HepG2 (cell line): Measurements from ENCODE around the gene ITGAE. TPM values are rescaled to one million over a fixed set of nuclear protein-coding genes. Genes with fewer than 3 reads are reported as not detected.

ENCODE experiments used
- AGO2 ChIP-seq: fragments of 200-400 bp; formaldehyde crosslinking; optimal IDR thresholded peaks from 2 replicates; pipeline ENCODE3; 2017; ENCODE audit warnings: mild to moderate bottlenecking, low read depth, low read length, moderate library complexity
- ARNT2 ChIP-seq: sonication (generic); formaldehyde crosslinking; IDR thresholded peaks from 2 replicates; pipeline ENCODE4 v1.8.0; 2022; ENCODE audit warnings: mild to moderate bottlenecking, low read depth, missing genetic modification reagents, moderate library complexity
- ATM ChIP-seq: fragments of 450-650 bp; IDR thresholded peaks from 2 replicates; pipeline ENCODE4 v1.7.1; 2017; ENCODE audit warnings: mild to moderate bottlenecking, borderline replicate concordance
- BCL3 ChIP-seq: sonication (generic); formaldehyde crosslinking; IDR thresholded peaks from 2 replicates; pipeline ENCODE4 v1.5.1; 2020; ENCODE audit warnings: mild to moderate bottlenecking, missing genetic modification reagents, moderate library complexity
- ESRRA ChIP-seq: sonication (generic); formaldehyde crosslinking; IDR thresholded peaks from 2 replicates; pipeline ENCODE4 v1.5.1; 2020; ENCODE audit warnings: mild to moderate bottlenecking, low read depth, missing genetic modification reagents
- FOXP4 ChIP-seq: sonication (generic); formaldehyde crosslinking; IDR thresholded peaks from 2 replicates; pipeline ENCODE4 v1.4.0; 2020; ENCODE audit warnings: missing genetic modification reagents
- GMEB2 ChIP-seq: IDR thresholded peaks from 2 replicates; pipeline ENCODE4 v1.6.1; 2016; ENCODE audit warnings: missing biosample characterization, missing genetic modification reagents, low read depth
- KDM5B ChIP-seq: sonication (generic); formaldehyde crosslinking; IDR thresholded peaks from 2 replicates; pipeline ENCODE4 v1.4.0; 2020; ENCODE audit warnings: missing genetic modification reagents, mild to moderate bottlenecking, borderline replicate concordance
- MAFG ChIP-seq: sonication (generic); formaldehyde crosslinking; IDR thresholded peaks from 2 replicates; pipeline ENCODE4 v1.5.1; 2020; ENCODE audit warnings: mild to moderate bottlenecking, missing genetic modification reagents
- PITX1 ChIP-seq: sonication (generic); formaldehyde crosslinking; IDR thresholded peaks from 2 replicates; pipeline ENCODE4 v1.5.1; 2020; ENCODE audit warnings: mild to moderate bottlenecking, missing genetic modification reagents
- POLR2A ChIP-seq, 2 experiments: IDR thresholded peaks; 2 replicates each; pipeline ENCODE4 v1.6.1; 2011; ENCODE audit warnings: low read depth in 2 of 2, low read length in 2 of 2, mild to moderate bottlenecking in 1 of 2, moderate library complexity in 1 of 2; ENCODE audit not compliant: insufficient read depth in 1 of 2
- TMF1 ChIP-seq: sonication (generic); formaldehyde crosslinking; IDR thresholded peaks from 2 replicates; pipeline ENCODE4 v1.8.1; 2022; ENCODE audit warnings: low read depth, missing genetic modification reagents
- ZMAT5 ChIP-seq: sonication (generic); formaldehyde crosslinking; IDR thresholded peaks from 2 replicates; pipeline ENCODE4 v1.5.0; 2020; ENCODE audit warnings: mild to moderate bottlenecking, low read depth, missing genetic modification reagents, borderline replicate concordance
- ZNF296 ChIP-seq: sonication (generic); formaldehyde crosslinking; conservative IDR thresholded peaks from 2 replicates; pipeline ENCODE4 v1.5.0; 2020; ENCODE audit warnings: mild to moderate bottlenecking, missing genetic modification reagents
- ZNF468 ChIP-seq: sonication (generic); formaldehyde crosslinking; IDR thresholded peaks from 2 replicates; pipeline ENCODE4 v1.8.0; 2022; ENCODE audit warnings: mild to moderate bottlenecking, moderate library complexity, missing genetic modification reagents
- ZNF546 ChIP-seq: sonication (generic); formaldehyde crosslinking; conservative IDR thresholded peaks from 2 replicates; pipeline ENCODE4 v1.8.1; 2023; ENCODE audit warnings: mild to moderate bottlenecking, missing genetic modification reagents
- ZNF556 ChIP-seq: sonication (generic); formaldehyde crosslinking; IDR thresholded peaks from 2 replicates; pipeline ENCODE4 v1.4.0; 2020; ENCODE audit warnings: mild to moderate bottlenecking, missing genetic modification reagents, borderline replicate concordance
- ZNF780A ChIP-seq: sonication (generic); formaldehyde crosslinking; IDR thresholded peaks from 2 replicates; pipeline ENCODE4 v1.8.0; 2022; ENCODE audit warnings: mild to moderate bottlenecking, missing genetic modification reagents, moderate library complexity
- ZSCAN25 ChIP-seq: sonication (generic); formaldehyde crosslinking; IDR thresholded peaks from 2 replicates; pipeline ENCODE4 v1.8.0; 2022; ENCODE audit warnings: mild to moderate bottlenecking, missing genetic modification reagents
- polyA plus RNA-seq, 8 experiments: library from polyadenylated mRNA; depleted of rRNA in 3 of 8; stranded (reverse) in 7 of 8; unstranded in 1 of 8; fragments of >200 nt; fragmentation: Illumina TruSeq in 4 of 8; extraction: Trizol in 4 of 8; gene quantifications; 2 replicates each; pipeline versions ENCODE4 v1.2.1 to v1.2.3, GENCODE V29; 2011 to 2016; ENCODE audit warnings: low read depth in 4 of 8, missing spikeins in 1 of 8, mixed read lengths in 1 of 8; ENCODE audit not compliant: insufficient read depth in 1 of 8
- total RNA-seq, 5 experiments: library from RNA; depleted of rRNA; stranded (reverse); fragments of >200 nt; fragmentation: Illumina TruSeq; extraction: Trizol; gene quantifications; 2 replicates each; pipeline ENCODE4 v1.2.3, GENCODE V29; 2016; ENCODE audit warnings: low read depth in 1 of 5

The ITGAE gene
- total and polyA plus RNA-seq, 2 of the 13 experiments (the other 11 are each of a cell fraction or from before 2014, with no cell fraction given) = 42.3 to 49.0 TPM

GRCh38 chr17:3802461-3803307 is 1.7 kb upstream of the ITGAE start (continued):
- TF ChIP-seq FOXP4 (CRISPR knock-in tag) = peak; percentile 94
- no peak for TF ChIP-seq MAFG (CRISPR knock-in tag)
- TF ChIP-seq ZMAT5 (CRISPR knock-in tag) = no peak
- peak; percentile 51 to 70; a peak in 3 of 4 replicates for TF ChIP-seq POLR2A (IDR thresholded peaks at IDR 0.05; ENCODE audit: insufficient read depth in 1 of 2, low read depth in 2 of 2, low read length in 2 of 2)
- no peak; the same call in 1 of the 2 replicates for TF ChIP-seq KDM5B (CRISPR knock-in tag)
- TF ChIP-seq TMF1 (CRISPR knock-in tag) = 0 out of 2 replicates have a peak, but pooled peaks have one; percentile 74
- peak; percentile 78; the same call in 1 of the 2 replicates for TF ChIP-seq BCL3 (CRISPR knock-in tag)
- peak; percentile 93 for TF ChIP-seq PITX1 (CRISPR knock-in tag)
- peak; percentile 93 for TF ChIP-seq ZNF780A
- TF ChIP-seq ZNF468 (CRISPR knock-in tag) = no peak
- TF ChIP-seq ZNF546 = no peak; the same call in 1 of the 2 replicates
- peak; percentile 18 for TF ChIP-seq AGO2
- no peak for TF ChIP-seq ZSCAN25 (CRISPR knock-in tag)
- no peak for TF ChIP-seq GMEB2 (CRISPR knock-in tag)
- TF ChIP-seq ATM = no peak; the same call in 1 of the 2 replicates
- peak; percentile 91; the same call in 1 of the 2 replicates for TF ChIP-seq ZNF556 (CRISPR knock-in tag)
- peak; percentile 52; the same call in 1 of the 2 replicates for TF ChIP-seq ARNT2 (CRISPR knock-in tag)
- TF ChIP-seq ESRRA (CRISPR knock-in tag) = peak; percentile 86; the same call in 1 of the 2 replicates
- TF ChIP-seq ZNF296 = no peak; the same call in 1 of the 2 replicates
